Uterus (tissue), 4 donors: ENCODE measurements around the gene KRT85. TPM values are rescaled to one million over a fixed set of nuclear protein-coding genes. Genes with fewer than 3 reads are reported as not detected.

ENCODE experiments used
- DNase-seq, 2 donors: peaks; one replicate each; pipeline ENCODE4 v3.0.0-alpha.2; 2019 to 2020
- H3K27ac ChIP-seq, 2 donors: fragments of 200-600 bp; sonication (generic); 1 replicate in 1 of 2; 2 replicates in 1 of 2; pipeline ENCODE4 v1.5.1; 2016 to 2018
- H3K27me3 ChIP-seq, 2 donors: fragments of 200-600 bp; sonication (generic); one replicate each; pipeline ENCODE4 v1.5.1; 2018 to 2019; ENCODE audit warnings: control low read depth in 1 of 2
- H3K36me3 ChIP-seq, 2 donors: fragments of 200-600 bp; sonication (generic); one replicate each; pipeline ENCODE4 v1.5.1; 2019; ENCODE audit warnings: control low read depth in 1 of 2
- H3K4me1 ChIP-seq, 2 donors: fragments of 200-600 bp; sonication (generic); one replicate each; pipeline ENCODE4 v1.5.1; 2018 to 2019; ENCODE audit warnings: control low read depth in 1 of 2
- H3K4me3 ChIP-seq, 2 donors: fragments of 200-600 bp; sonication (generic); 1 replicate in 1 of 2; 2 replicates in 1 of 2; pipeline ENCODE4 v1.5.1; 2018 to 2019; ENCODE audit warnings: mild to moderate bottlenecking in 1 of 2
- H3K9me3 ChIP-seq, 2 donors: fragments of 200-600 bp; sonication (generic); one replicate each; pipeline ENCODE4 v1.5.1; 2019; ENCODE audit warnings: control low read depth in 1 of 2
- CTCF ChIP-seq, 4 experiments: fragments of 200-600 bp in 2 of 4; fragments of 450-650 bp in 2 of 4; sonication (generic) in 2 of 4; IDR thresholded peaks; one replicate each; pipeline ENCODE4 v1.5.1; 2016 to 2019; ENCODE audit warnings: antibody characterized with exemption in 4 of 4, mild to moderate bottlenecking in 2 of 4, moderate library complexity in 1 of 4
- POLR2A ChIP-seq, 2 donors: fragments of 450-650 bp; IDR thresholded peaks; one replicate each; pipeline ENCODE4 v1.6.1; 2016; ENCODE audit warnings: antibody characterized with exemption in 2 of 2, mild to moderate bottlenecking in 1 of 2, moderate library complexity in 1 of 2
- intact Hi-C: fragments of 100-400 bp; cut with DNase I; formaldehyde crosslinking; loops from one replicate; pipeline ENCODE4 v1.15.1; 2023; ENCODE audit warnings: low total_unique reads
- total RNA-seq, 4 donors: library from RNA; depleted of rRNA in 3 of 4; stranded (reverse); fragments of >200 nt in 3 of 4; gene quantifications; one replicate each; pipeline versions ENCODE4 v1.1.0 to v1.2.4, GENCODE V29; 2014 to 2023
- donor health status: DM: yes; HTN: yes; CAD: no.

KRT85 gene
- total RNA-seq, 4 donors from 2014 or later = 0.76 TPM; not detected in 3

GRCh38 chr12:52369809-52370208 is 2.5 kb upstream of the KRT85 start:
- Histone ChIP-seq H3K27ac (no peak overlapping the region), H3K9me3 (no peaks in the 10 kb centered on the region), H3K27me3 (no peaks in the 10 kb centered on the region), H3K4me1 (no peaks in the 10 kb centered on the region), H3K4me3 (no peak overlapping the region), H3K36me3 (no peaks in the 10 kb centered on the region)
- no peak for TF ChIP-seq CTCF (IDR thresholded peaks at IDR 0.05)
- no peak for TF ChIP-seq POLR2A (IDR thresholded peaks at IDR 0.05)
- intact Hi-C loops = loop anchor here (5.0 kb wide), 1 partner anchor 507 kb away; no protein-coding TSS in a partner anchor
- DNase-seq = no peak

- DNase-seq = no peak
- Histone ChIP-seq H3K4me3 (no peak overlapping the region), H3K9me3 (no peaks in the 10 kb centered on the region), H3K27me3 (no peaks in the 10 kb centered on the region), H3K36me3 (no peaks in the 10 kb centered on the region), H3K4me1 (no peaks in the 10 kb centered on the region), H3K27ac (no peak overlapping the region)
- TF ChIP-seq CTCF (IDR thresholded peaks at IDR 0.05) (no peak), POLR2A (IDR thresholded peaks at IDR 0.05) (no peak)
- intact Hi-C loops = no loop called here
Observed at GRCh38 chr12:52369211-52369610, 1.9 kb upstream of the KRT85 start.

GRCh38 chr12:52368508-52368907 is 1.2 kb upstream of the KRT85 start:
- Histone ChIP-seq H3K4me1 (no peaks in the 10 kb centered on the region), H3K9me3 (no peaks in the 10 kb centered on the region), H3K27me3 (no peaks in the 10 kb centered on the region), H3K36me3 (no peaks in the 10 kb centered on the region), H3K27ac (no peak overlapping the region), H3K4me3 (no peak overlapping the region)
- no peak for DNase-seq
- no peak for TF ChIP-seq POLR2A (IDR thresholded peaks at IDR 0.05)
- no peak for TF ChIP-seq CTCF (IDR thresholded peaks at IDR 0.05)
- intact Hi-C loops = no loop called here

- Histone ChIP-seq H3K27ac (no peak overlapping the region), H3K9me3 (no peaks in the 10 kb centered on the region), H3K27me3 (no peaks in the 10 kb centered on the region), H3K4me3 (no peak overlapping the region), H3K4me1 (no peaks in the 10 kb centered on the region), H3K36me3 (no peaks in the 10 kb centered on the region)
- DNase-seq = no peak
- TF ChIP-seq CTCF (IDR thresholded peaks at IDR 0.05) (no peak), POLR2A (IDR thresholded peaks at IDR 0.05) (no peak)
- intact Hi-C loops = no loop called here
Observed at GRCh38 chr12:52367876-52368275, 595 bp upstream of the KRT85 start.

GRCh38 chr12:52364901-52365489 is 2.3 kb downstream of the KRT85 start:
- Histone ChIP-seq H3K27me3 (no peaks in the 10 kb centered on the region), H3K9me3 (no peaks in the 10 kb centered on the region), H3K36me3 (no peaks in the 10 kb centered on the region), H3K4me3 (no peak overlapping the region), H3K27ac (no peak overlapping the region), H3K4me1 (no peaks in the 10 kb centered on the region)
- TF ChIP-seq CTCF (IDR thresholded peaks at IDR 0.05) (no peak), POLR2A (IDR thresholded peaks at IDR 0.05) (no peak)
- intact Hi-C loops = no loop called here
- DNase-seq = no peak
